HG02623 (cell line): ENCODE results near the gene ZNF454.

ENCODE experiments used
- ATAC-seq: cut with Tn5 transposase; IDR thresholded peaks from one replicate; pipeline ENCODE4 v1.9.1; 2021; ENCODE audit warnings: moderate library complexity; ENCODE audit not compliant: unreplicated experiment

Gene ZNF454

DNA sequence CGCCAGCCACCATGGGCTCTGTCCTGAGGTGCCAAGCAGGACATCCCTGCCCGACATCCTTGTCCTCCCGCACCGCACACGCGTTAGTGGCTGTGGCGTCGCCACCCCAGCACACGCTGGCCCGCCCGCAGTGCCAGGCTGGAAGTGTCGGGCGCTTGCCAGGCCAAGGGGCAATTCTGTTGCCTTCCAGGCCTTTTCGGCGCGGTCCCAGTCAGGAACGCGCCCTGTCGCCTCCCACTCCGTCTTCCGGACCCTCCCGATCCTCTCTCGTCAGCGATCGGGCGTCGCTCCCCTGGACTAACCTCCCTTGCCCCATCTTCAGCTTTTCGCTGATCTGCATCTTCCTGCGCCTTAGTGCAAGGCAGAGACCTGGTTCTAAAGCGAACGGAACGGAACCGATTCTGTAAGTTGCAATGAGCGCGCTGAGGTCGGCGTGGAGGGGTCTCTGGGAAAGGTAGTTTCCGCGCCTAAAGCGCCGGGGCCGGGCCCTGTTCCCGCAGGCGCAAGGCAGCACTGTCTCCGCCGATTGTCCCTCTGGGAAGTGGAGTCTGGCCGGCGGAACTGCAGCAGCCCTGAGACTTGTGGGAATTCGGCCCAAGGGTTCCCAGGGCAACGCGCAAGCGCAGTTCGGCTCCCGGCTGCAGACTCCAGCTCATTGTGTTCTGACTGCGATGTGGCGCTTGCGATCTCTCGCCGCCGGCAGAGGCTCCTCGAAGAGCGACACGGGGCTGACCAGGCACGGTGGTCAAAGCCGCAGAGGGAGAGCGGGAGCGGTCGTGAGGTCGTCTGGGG is at the start of gene ZNF454:
Gene ZNF454, plus strand, starts transcription at position 630 of the 792 bp plus-strand sequence. CDS start 1,594 bp downstream, outside the sequence.
- no peak for ATAC-seq

DNA sequence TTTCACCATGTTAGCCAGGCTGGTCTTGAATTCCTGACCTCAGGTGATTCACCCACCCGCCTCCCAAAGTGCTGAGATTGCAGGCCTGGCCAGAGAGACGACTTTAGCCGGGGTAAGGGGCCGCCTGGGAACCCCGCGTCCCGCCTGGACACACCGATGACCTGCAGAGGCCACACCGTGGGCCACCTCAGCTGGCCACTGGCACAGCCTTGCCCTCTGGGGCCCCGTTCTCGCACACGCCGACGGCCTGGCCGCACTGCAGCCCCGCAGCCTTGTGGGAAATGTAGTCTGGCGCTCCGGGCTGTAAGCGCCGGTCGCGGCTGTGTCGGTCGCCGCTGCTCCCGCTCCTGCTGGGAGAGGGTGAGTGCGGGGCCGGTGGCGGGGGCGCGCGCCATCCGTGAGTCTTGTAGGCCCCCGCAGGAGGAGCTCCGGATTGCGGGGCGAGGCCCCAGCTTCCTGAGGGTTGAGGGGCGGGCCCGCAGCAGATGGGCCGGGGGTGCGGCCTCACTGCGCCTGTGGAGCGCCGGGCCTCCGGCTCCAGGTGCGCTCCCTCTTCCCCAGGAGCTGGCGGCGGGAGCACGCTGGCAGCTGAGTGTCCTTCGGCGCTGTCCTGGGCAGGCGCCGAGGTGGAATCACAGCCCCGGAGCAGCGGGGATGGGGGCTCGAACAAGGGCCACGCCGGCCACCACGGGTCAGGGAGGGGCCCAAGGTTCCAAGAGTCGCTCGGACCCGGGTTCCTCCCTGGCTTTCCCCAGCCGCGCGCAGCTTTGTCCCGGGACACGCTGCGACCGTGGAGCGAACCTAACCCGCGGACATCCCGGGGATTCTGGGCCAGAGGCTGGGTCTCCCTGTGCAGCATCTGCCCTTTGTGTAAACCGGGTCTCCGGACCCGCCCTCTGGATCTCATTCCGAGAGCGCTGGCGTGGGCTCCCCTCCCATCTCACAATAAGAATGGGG is 45.1 kb upstream of the ZNF454 start, which contains the start of gene ZFP2:
Gene ZFP2, plus strand, starts transcription at position 299 of the 957 bp plus-strand sequence. CDS start 35,401 bp downstream, outside the sequence.
- ATAC-seq = no peak

GRCh38 chr5:178899289-178899688 is 41.7 kb upstream of the ZNF454 start:
- no peak for ATAC-seq

- ATAC-seq = no peak
These were observed 38.1 kb upstream of the ZNF454 start for GRCh38 chr5:178902849-178903248.

GRCh38 chr5:178931846-178932760 is 8.9 kb upstream of the ZNF454 start:
- ATAC-seq = no peak

- no peak for ATAC-seq
These were observed 363 bp downstream of the ZNF454 start for GRCh38 chr5:178941361-178941760.

- ATAC-seq = no peak
These were observed 24.6 kb downstream of the ZNF454 start for GRCh38 chr5:178965465-178966055.

- ATAC-seq = no peak
These were observed 40.4 kb downstream of the ZNF454 start for GRCh38 chr5:178981381-178981780.

DNA sequence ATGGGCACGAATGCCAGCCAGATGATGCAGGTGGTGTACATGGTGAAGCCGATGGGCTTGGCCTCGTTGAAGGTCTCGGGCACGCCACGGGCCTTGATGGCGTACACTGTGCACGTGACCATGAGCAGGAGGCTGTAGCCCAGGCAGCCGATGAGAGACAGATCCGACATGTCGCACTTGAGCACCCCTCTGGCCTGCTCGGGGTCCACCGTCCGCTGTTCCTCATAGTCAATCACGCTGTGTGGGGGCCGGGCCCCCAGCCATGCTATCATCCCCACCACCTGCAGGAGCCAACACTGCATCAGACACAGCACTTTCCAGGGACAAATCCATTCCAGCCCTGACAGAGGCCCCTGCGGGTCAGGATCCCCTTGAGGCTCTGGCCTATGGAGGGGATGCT is 41.9 kb downstream of the ZNF454 start:
- ATAC-seq = no peak

DNA sequence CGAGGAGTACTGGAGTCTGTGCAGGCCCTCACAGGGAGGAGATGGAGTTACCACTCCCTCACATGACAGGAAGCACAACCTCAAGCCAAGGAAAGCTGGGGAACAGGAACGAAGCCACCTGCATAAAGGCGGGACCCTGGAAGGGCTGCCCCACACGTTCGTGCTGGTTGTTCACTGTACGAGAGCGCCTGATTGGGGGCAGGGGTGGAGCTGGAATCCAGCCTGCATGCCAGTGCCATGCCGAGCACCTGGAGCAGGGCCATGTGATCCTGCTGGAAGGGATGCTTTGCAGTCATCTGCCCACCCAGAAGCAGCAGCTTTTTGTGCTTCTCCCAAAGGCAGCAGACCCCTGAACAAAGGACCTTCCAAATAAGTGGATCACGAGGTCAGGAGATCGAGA is 42.7 kb downstream of the ZNF454 start:
- no peak for ATAC-seq

DNA sequence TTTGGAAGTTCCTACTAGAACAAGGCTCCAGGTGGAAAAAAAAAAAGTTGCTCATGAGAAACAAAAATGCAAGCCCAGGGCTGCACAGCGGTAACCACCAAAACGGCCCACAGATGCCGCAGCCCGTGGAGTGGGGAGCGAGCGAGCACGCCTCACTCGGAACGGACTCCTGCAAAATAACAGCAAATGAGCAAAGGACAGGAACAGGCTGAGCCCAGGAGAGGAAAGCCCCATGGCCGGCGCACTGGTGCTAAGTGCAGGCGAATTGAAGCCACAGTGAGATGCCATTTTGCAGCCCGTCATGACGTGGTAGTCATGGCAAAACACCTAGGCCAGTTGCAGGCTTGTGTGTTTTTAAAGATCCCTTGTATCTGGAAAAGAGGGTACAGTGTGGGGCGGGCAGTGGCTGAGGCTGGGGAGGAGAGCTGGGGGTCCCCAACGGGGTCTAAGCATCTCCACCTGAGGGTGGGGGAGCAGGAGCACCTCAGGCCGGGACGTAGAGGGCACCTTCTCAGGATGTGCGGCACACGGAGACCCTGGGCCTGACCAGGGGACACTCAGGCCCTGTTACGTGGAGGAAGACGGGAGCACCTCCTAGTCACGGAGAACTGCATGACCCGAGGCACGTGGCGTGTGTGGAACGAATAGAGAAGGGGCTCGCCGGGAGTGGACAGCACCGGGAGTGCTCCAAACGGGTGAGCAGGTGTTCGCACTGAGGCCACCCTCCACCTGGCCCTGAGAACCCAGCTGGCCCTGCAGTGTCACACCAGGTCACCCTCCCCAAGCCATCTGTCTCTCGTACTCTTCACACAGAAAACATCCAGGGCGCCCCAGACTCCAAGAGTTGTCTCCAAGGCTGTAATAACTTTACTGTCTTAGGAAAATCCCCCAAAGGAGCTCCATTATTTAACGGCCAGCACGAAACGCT is 43.4 kb downstream of the ZNF454 start:
- ATAC-seq = no peak

GRCh38 chr5:178986326-178986960 is 45.4 kb downstream of the ZNF454 start:
- ATAC-seq = no peak

GRCh38 chr5:178988436-178989220 is 47.6 kb downstream of the ZNF454 start:
- no peak for ATAC-seq

GRCh38 chr5:178989311-178989710 is 48.3 kb downstream of the ZNF454 start:
- ATAC-seq = no peak

GRCh38 chr5:178990491-178990890 is 49.5 kb downstream of the ZNF454 start:
- ATAC-seq = no peak

- no peak for ATAC-seq
These were observed 50.5 kb downstream of the ZNF454 start for GRCh38 chr5:178991190-178992145.
